GM06990 (cell line): Measurements from ENCODE around the gene NUDT10.
"Not testable (repeated sequence)": the region's sequence is repeated elsewhere in the genome, so short reads cannot be mapped to it uniquely, and the experiment has no call there.

Experiments used
- DNase-seq: peaks from one replicate; pipeline ENCODE4 v3.0.0-alpha.2; 2011; ENCODE audit not compliant: insufficient read length; ENCODE audit errors: extremely low read depth
- H3K27me3 ChIP-seq: replicated peaks from 2 replicates; pipeline ENCODE4 v1.6.0; 2011; ENCODE audit warnings: low read length; ENCODE audit not compliant: control insufficient read depth, insufficient read depth
- H3K36me3 ChIP-seq: 2 replicates; pipeline ENCODE4 v1.5.1; 2011; ENCODE audit warnings: low read length; ENCODE audit not compliant: control insufficient read depth, insufficient read depth
- H3K4me3 ChIP-seq: replicated peaks from 2 replicates; pipeline ENCODE4 v1.5.1; 2011; ENCODE audit warnings: low read depth, mild to moderate bottlenecking, control low read depth, low read length
- CTCF ChIP-seq: IDR thresholded peaks from 2 replicates; pipeline ENCODE4 v1.5.1; 2011; ENCODE audit warnings: low read length, control low read depth, mild to moderate bottlenecking, inconsistent platforms; ENCODE audit not compliant: insufficient read depth, poor library complexity, severe bottlenecking

NUDT10 gene

GRCh38 chrX:51332188-51332942 lies at the start of gene NUDT10:
Gene NUDT10, plus strand, starts transcription at chrX:51332822. Its CDS starts 144 bp downstream, at chrX:51332966.
- peak; percentile 18 for DNase-seq
- no peaks in the 10 kb centered on the region for H3K36me3 ChIP-seq
- H3K4me3 ChIP-seq = peak within 1 kb of the TSS; percentile 18; the same call in 1 of the 2 replicates

GRCh38 chrX:51292421-51292820 lies 40.2 kb upstream of the NUDT10 start:
- DNase-seq = no peak
- TF ChIP-seq CTCF = no peak
- no peaks in the 10 kb centered on the region for H3K36me3 ChIP-seq
- H3K4me3 ChIP-seq = no peak overlapping the region
- no peaks in the 10 kb centered on the region for H3K27me3 ChIP-seq

More at GRCh38 chrX:51332188-51332942, at the start of gene NUDT10:
- no peak for TF ChIP-seq CTCF
- no peaks in the 10 kb centered on the region; the same call in 1 of the 2 replicates for H3K27me3 ChIP-seq

GRCh38 chrX:51296138-51296537 lies 36.5 kb upstream of the NUDT10 start:
- no peak for DNase-seq
- no peaks in the 10 kb centered on the region for H3K27me3 ChIP-seq

GRCh38 chrX:51316271-51316670 lies 16.4 kb upstream of the NUDT10 start:
- TF ChIP-seq CTCF = no peak
- no peaks in the 10 kb centered on the region for H3K27me3 ChIP-seq
- no peak for DNase-seq
- no peak overlapping the region for H3K4me3 ChIP-seq
- no peaks in the 10 kb centered on the region for H3K36me3 ChIP-seq

More at GRCh38 chrX:51296138-51296537, 36.5 kb upstream of the NUDT10 start:
- TF ChIP-seq CTCF = no peak
- no peaks in the 10 kb centered on the region for H3K36me3 ChIP-seq
- no peak overlapping the region for H3K4me3 ChIP-seq

GRCh38 chrX:51332943-51333785 lies 542 bp downstream of the NUDT10 start:
- DNase-seq, H3K36me3 ChIP-seq, H3K27me3 ChIP-seq: not testable (repeated sequence)
- H3K4me3 ChIP-seq = 0 out of 2 replicates have a peak overlapping the region, but pooled peaks have one; percentile 18

- Histone ChIP-seq H3K4me3 (no peak overlapping the region), H3K27me3 (no peaks in the 10 kb centered on the region; the same call in 1 of the 2 replicates), H3K36me3 (no peaks in the 10 kb centered on the region)
- no peak for DNase-seq
- TF ChIP-seq CTCF = no peak
Observed at GRCh38 chrX:51334276-51334675, 1.7 kb downstream of the NUDT10 start.
